GM19395 (cell line): ENCODE results near the gene SEPTIN14.
"Not testable (repeated sequence)": the region's sequence is repeated elsewhere in the genome, so short reads cannot be mapped to it uniquely, and the experiment has no call there.

Experiments used
- ATAC-seq: cut with Tn5 transposase; IDR thresholded peaks from one replicate; pipeline ENCODE4 v1.9.1; 2021; ENCODE audit warnings: mild to moderate bottlenecking, moderate library complexity; ENCODE audit not compliant: unreplicated experiment

The SEPTIN14 gene

DNA sequence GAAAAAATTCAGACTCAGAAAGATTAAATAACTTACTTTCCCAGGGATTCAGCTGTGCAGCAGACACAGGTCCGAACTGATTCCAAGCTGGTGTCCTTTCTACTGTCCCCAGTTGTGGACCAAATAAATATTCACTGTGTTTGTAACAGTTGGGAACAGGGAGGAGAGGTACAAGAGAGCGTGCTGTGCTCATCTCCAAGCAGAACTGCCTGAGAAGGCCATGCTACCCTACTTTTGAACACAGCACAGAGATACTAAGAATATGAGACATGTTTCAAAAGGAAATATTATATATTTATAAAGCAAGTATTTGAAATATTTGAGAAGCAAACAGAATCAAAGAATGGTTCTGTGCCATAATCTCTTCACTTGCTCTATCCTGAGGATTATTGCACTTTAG is at the start of gene SEPTIN14:
Gene SEPTIN14, minus strand, starts transcription at position 101 of the 400 bp plus-strand sequence. CDS start 756 bp downstream, outside the sequence.
- not testable (repeated sequence) for ATAC-seq

DNA sequence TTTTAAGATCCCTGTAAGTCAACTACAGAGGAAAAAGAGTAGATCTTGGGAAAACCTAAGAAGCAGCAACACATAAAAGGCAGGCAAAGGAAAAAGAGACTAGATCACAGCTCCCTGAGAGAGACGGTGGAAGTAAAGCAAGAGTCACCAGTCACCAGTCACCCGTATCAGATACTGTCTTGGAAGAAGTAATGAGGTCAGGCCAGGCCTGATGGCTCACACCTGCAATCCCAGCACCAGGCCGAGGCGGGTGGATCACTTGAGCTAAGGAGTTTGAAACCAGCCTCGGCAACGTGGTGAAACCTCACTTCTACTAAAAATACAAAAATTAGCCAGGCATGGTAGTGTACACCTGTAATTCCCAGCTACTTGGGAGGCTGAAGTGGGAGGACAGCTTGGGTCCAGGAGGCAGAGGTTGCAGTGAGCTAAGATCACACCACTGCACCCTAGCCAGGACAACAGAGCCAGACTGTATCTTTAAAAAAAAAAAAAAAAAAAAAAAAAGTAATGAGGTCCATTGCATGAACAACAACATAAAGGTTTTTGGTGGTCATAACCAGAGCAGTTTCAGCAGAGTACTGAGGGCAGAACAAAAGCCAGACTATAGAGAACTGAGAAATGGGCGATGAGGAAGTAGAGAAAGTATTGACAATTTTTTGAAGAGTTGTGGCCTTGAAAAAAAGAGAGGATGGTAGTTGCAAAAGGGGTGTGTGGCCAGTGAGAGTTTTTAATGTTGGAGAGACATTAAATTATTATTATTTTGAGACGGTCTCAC is 41.6 kb upstream of the SEPTIN14 start:
- peak; percentile 94 for ATAC-seq

- ATAC-seq = not testable (repeated sequence)
These were observed 38.5 kb upstream of the SEPTIN14 start for GRCh38 chr7:55901059-55901458.

- ATAC-seq = no peak
These were observed 35.7 kb upstream of the SEPTIN14 start for GRCh38 chr7:55898287-55898686.

GRCh38 chr7:55895021-55895420 is 32.5 kb upstream of the SEPTIN14 start:
- ATAC-seq = no peak

GRCh38 chr7:55893940-55894339 is 31.4 kb upstream of the SEPTIN14 start:
- ATAC-seq = no peak

DNA sequence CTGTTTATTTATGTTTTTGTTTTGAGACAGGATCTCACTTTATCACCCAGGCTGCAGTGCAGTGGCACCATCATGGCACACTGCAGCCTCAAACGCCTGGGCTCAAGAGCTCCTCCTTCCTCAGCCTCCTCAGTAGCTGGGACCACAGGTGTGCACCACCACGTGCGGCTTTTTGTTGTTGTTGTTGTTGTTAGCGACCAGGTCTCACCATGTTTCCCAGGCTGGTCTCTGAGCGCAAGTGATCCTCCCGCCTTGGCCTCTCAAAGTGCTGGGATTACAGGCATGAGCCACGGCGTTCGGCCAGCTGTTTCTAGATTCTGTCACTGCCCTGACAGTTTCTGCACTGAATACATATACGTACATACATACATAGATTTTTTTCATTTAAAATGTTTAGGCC is 25.8 kb upstream of the SEPTIN14 start:
- not testable (repeated sequence) for ATAC-seq

GRCh38 chr7:55887821-55888247 is 25.3 kb upstream of the SEPTIN14 start:
- no peak for ATAC-seq

DNA sequence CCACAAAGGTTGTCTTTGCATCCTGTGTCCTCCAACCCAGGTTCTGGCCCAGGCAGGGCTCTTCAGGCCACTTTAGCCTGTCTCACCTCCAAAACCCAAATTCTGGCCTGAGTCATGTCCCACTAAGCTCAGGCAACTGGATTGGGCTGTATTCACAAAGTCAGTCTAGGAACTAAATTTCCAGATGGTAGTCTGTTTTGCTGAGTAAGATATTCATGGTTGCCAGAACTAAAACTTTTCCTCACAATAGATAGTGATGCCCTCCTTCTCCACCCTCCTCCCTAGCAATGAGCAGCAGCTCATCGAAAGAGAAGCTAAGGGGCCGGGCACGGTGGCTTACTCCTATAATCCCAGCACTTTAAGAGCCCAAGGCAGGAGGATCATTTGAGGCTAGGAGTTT is 21.8 kb upstream of the SEPTIN14 start:
- no peak for ATAC-seq

DNA sequence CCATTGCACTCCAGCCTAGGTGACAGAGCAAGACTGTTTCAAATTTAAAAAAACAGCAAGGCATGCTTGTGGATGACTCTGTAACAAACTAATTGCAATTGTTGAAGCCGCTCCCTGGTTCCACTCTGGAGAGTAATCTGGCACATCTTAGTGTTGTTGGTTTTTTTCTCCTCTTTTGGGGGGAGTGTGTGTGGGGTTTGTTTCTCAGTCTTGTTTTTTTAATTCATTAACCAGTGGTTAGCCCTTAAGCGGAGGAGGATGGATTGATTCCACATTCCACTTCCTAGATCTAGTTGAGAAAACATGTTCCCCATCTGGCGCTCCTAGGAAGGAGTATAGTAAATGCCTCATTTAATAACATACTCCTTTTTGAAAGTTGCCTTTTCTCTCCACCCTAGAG is 16.1 kb upstream of the SEPTIN14 start:
- ATAC-seq = no peak

GRCh38 chr7:55877308-55877707 is 14.8 kb upstream of the SEPTIN14 start:
- no peak for ATAC-seq

DNA sequence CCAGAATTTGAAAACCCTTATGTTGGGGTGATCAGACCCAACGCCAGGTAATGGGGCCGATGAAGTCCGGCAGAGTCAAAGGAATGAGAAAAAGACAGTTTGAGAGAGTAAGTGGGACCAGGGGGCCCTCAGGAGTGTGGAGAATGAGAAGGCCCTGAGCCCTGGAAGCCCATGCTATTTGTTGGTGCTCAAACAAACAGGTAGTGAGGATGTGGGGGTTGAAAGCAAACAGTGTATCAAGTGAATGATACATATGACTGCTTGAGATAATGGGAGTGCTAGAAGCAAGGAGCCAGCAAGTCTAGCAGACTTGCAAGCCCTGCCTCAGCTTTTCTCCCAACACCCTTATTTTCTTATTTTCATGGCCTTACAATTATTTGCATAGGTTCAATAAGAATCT is 11.2 kb upstream of the SEPTIN14 start:
- ATAC-seq = no peak

GRCh38 chr7:55871932-55872485 is 9.5 kb upstream of the SEPTIN14 start:
- no peak for ATAC-seq

DNA sequence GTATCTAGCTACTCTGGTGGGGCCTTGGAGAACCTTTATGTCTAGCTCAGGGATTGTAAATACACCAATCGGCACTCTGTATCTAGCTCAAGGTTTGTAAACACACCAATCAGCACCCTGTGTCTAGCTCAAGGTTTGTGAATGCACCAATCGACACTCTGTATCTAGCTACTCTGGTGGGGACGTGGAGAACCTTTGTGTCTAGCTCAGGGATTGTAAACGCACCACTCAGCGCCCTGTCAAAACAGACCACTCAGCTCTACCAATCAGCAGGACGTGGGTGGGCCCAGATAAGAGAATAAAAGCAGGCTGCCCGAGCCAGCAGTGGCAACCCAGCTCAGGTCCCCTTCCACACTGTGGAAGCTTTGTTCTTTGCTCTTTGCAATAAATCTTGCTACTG is 6.4 kb upstream of the SEPTIN14 start:
- ATAC-seq = not testable (repeated sequence)

- not testable (repeated sequence) for ATAC-seq
These were observed 17.4 kb downstream of the SEPTIN14 start for GRCh38 chr7:55845164-55845563.

DNA sequence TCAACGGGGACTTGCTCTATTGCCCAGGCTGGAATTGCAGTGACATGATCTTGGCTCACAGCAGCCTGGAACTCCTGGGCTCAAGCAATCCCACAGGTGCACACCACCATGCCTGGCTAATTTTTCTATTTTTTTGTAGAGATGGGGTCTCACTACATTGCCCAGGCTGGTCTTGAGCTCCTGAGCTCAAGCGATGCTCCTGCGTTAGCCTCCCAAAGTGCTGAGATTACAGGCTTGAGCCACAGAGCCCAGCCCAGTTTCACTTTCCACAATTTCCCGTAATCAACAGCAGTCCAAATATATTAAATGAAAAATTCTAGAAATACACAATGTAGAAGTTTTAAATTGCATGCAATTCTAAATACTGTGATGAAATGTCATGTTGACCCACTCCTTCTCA is 24.0 kb downstream of the SEPTIN14 start:
- ATAC-seq = no peak

GRCh38 chr7:55827577-55827976 is 35.0 kb downstream of the SEPTIN14 start:
- no peak for ATAC-seq

DNA sequence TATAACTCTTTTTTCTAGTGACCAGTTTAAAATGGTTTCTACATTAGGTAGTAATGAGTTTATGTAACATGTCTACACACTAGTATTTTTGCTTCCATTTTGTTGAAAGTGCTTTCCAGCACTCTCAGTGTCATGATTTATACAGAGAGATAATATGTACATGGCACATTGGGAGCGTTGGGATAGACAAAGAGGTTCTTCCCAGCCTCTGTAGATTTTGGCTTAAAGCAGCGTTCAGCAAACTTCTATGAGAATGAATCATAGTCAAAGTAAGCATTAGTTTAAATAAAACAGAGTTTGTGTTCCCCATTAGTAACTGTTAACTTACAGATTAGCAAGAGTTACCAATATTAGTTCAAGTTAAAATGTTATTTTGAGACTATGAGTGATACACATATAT is 43.9 kb downstream of the SEPTIN14 start:
- ATAC-seq = no peak

DNA sequence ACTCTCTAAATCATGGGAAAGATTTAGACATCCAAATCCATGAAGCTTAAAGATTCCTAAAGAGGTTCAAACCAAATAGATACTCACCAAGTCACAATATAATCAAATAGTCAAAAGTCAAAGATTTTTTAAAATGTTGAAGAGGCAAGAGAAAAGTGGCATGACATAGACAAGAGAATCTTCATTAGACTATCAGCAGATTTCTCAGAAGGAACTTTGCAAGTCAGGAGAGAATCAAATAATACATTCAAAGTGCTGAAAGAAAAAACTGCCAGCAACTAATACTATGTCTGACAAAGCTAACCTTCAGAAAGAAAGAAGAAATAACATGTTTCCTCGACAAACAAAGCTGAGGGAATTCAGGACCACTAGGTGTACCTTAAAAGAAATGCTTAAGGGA is 65.3 kb downstream of the SEPTIN14 start:
- ATAC-seq = not testable (repeated sequence)

DNA sequence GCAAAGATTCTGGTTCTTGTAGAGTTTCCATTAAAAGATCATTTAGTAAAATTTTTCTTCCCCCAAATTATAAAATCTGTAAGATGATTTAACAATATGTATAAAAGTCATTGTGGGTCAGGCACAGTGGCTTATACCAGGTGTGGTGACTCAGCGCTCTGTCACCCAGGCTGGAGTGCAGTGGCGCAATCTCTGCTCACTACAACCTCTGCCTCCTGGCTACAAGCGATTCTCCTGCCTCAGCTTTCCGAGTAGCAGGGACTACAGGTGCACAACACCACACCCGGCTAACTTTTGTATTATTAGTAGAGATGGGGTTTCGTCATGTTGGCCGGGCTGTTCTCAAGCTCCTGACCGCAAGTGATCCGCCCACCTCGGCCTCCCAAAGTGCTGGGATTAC is 68.0 kb downstream of the SEPTIN14 start:
- ATAC-seq = no peak

GRCh38 chr7:55792048-55792447 is 70.5 kb downstream of the SEPTIN14 start:
- ATAC-seq = no peak

DNA sequence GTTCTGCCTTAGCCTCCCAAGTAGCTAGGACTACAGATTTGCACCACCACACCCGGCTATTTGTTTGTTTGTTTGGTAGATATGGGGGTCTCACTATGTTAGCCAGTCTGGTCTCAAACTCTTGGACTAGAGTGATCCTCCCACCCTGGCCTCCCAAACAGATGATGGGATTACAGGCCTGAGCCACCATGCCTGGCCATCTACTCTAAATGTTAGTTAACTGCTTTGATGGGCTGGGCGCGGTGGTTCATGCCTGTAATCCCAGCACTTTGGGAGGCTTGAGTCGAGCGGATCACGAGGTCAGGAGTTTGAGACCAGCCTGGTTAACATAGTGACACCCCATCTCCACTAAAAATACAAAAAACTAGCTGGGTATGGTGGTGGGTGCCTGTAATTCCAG is 74.8 kb downstream of the SEPTIN14 start:
- ATAC-seq = no peak

DNA sequence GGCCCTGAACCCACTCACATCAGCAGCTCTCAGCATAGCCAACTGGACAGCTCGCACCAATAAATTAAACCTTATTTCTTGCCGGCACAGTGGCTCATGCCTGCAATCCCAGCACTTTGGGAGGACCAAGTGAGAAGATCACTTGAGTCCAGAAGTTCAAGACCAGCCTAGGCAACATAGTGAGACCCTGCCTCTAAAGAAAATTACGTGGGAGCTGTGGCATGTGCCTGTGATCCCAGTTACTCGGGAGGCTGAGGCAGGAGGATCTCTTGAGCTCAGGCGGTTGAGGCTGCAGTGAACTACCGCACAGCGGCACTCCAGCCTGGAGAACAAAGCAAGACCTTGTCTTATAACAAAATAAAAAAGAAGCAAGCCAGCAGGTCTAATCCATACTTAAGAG is 75.7 kb downstream of the SEPTIN14 start:
- no peak for ATAC-seq
